AG10803 (cell line): ENCODE measurements around the gene PCSK9.

Source experiments
- DNase-seq: peaks from one replicate; pipeline ENCODE4 v3.0.0; 2010; ENCODE audit warnings: low read depth
- H3K4me3 ChIP-seq: 2 replicates; pipeline ENCODE4 v1.5.1; 2011; ENCODE audit warnings: mild to moderate bottlenecking, low read length, control low read depth
- CTCF ChIP-seq: conservative IDR thresholded peaks from 2 replicates; pipeline ENCODE4 v1.5.1; 2011; ENCODE audit warnings: mild to moderate bottlenecking, low read length, control low read depth, inconsistent platforms

The PCSK9 gene

GRCh38 chr1:55038552-55038838, 853 bp upstream of the PCSK9 start:
- TF ChIP-seq CTCF, result no peak
- no peak overlapping the region for H3K4me3 ChIP-seq
- DNase-seq, result no peak

- no peak for TF ChIP-seq CTCF
- H3K4me3 ChIP-seq, result no peak overlapping the region
- DNase-seq, result no peak
These were observed 390 bp upstream of the PCSK9 start for GRCh38 chr1:55038974-55039341.

GRCh38 chr1:55040083-55040932, 960 bp downstream of the PCSK9 start:
- TF ChIP-seq CTCF, result no peak
- no peak overlapping the region for H3K4me3 ChIP-seq
- no peak for DNase-seq

- no peak for TF ChIP-seq CTCF
- H3K4me3 ChIP-seq, result no peak overlapping the region
- no peak for DNase-seq
These were observed 1.7 kb downstream of the PCSK9 start for GRCh38 chr1:55040933-55041494.

- DNase-seq, result no peak
- H3K4me3 ChIP-seq, result no peak overlapping the region
- TF ChIP-seq CTCF, result no peak
These were observed 2.3 kb downstream of the PCSK9 start for GRCh38 chr1:55041613-55042012.

- DNase-seq, result no peak
- no peak overlapping the region for H3K4me3 ChIP-seq
- TF ChIP-seq CTCF, result no peak
These were observed 3.7 kb downstream of the PCSK9 start for GRCh38 chr1:55043011-55043410.

- DNase-seq, result no peak
- no peak for TF ChIP-seq CTCF
- no peak overlapping the region for H3K4me3 ChIP-seq
These were observed 4.4 kb downstream of the PCSK9 start for GRCh38 chr1:55043726-55044125.
